Neutrophil (primary cell): ENCODE measurements around the gene ANKRD28.

Source experiments
- H3K27ac ChIP-seq: fragments of 200-600 bp; sonication (generic); 2 replicates; pipeline ENCODE4 v1.5.1; 2016; ENCODE audit warnings: mild to moderate bottlenecking, moderate library complexity
- H3K27me3 ChIP-seq: fragments of 200-600 bp; sonication (generic); 2 replicates; pipeline ENCODE4 v1.6.0; 2016; ENCODE audit warnings: mild to moderate bottlenecking
- H3K36me3 ChIP-seq: fragments of 200-600 bp; sonication (generic); 2 replicates; pipeline ENCODE4 v1.5.1; 2017
- H3K4me1 ChIP-seq, 2 experiments: fragments of 200-600 bp in 1 of 2; sonication (generic) in 1 of 2; 1 replicate in 1 of 2; 2 replicates in 1 of 2; pipeline versions ENCODE4 v1.5.1 to v1.6.1; 2013 to 2016; ENCODE audit warnings: low read depth in 1 of 2, low read length in 1 of 2, mild to moderate bottlenecking in 1 of 2, moderate library complexity in 1 of 2; ENCODE audit not compliant: control insufficient read depth in 1 of 2, insufficient read depth in 1 of 2
- H3K4me3 ChIP-seq, 2 experiments: fragments of 200-600 bp in 1 of 2; sonication (generic) in 1 of 2; 1 replicate in 1 of 2; 2 replicates in 1 of 2; pipeline ENCODE4 v1.5.1; 2013 to 2016; ENCODE audit warnings: low read depth in 1 of 2, low read length in 1 of 2, mild to moderate bottlenecking in 1 of 2, moderate library complexity in 1 of 2
- H3K9me3 ChIP-seq: fragments of 200-600 bp; sonication (generic); 2 replicates; pipeline ENCODE4 v1.5.1; 2016
- CTCF ChIP-seq: fragments of 200-600 bp; sonication (generic); IDR thresholded peaks from 2 replicates; pipeline ENCODE4 v1.5.1; 2016; ENCODE audit warnings: antibody characterized with exemption

ANKRD28 gene

GRCh38 chr3:15634671-15635070, 163.1 kb downstream of the ANKRD28 start:
- no peak overlapping the region for H3K27ac ChIP-seq
- no peaks in the 10 kb centered on the region for H3K27me3 ChIP-seq
- H3K9me3 ChIP-seq: no peaks in the 10 kb centered on the region
- TF ChIP-seq CTCF: no peak
- no peak overlapping the region for H3K4me3 ChIP-seq
- H3K4me1 ChIP-seq: peaks cover 8 to 17% of the 10 kb centered on the region in 2 experiments
- H3K36me3 ChIP-seq: peaks cover 11% of the 10 kb centered on the region

GRCh38 chr3:15633766-15634598, 163.8 kb downstream of the ANKRD28 start:
- Histone ChIP-seq H3K4me3 (no peak overlapping the region), H3K36me3 (peaks cover 11% of the 10 kb centered on the region), H3K4me1 (peaks cover 8 to 17% of the 10 kb centered on the region in 2 experiments), H3K9me3 (no peaks in the 10 kb centered on the region), H3K27ac (no peak overlapping the region), H3K27me3 (no peaks in the 10 kb centered on the region)
- TF ChIP-seq CTCF: no peak

GRCh38 chr3:15633159-15633558, 164.6 kb downstream of the ANKRD28 start:
- no peaks in the 10 kb centered on the region for H3K27me3 ChIP-seq
- H3K9me3 ChIP-seq: no peaks in the 10 kb centered on the region
- H3K4me3 ChIP-seq: no peak overlapping the region
- H3K36me3 ChIP-seq: peaks cover 5% of the 10 kb centered on the region
- H3K27ac ChIP-seq: no peak overlapping the region
- H3K4me1 ChIP-seq: peaks cover 8 to 17% of the 10 kb centered on the region in 2 experiments
- no peak for TF ChIP-seq CTCF

GRCh38 chr3:15632212-15632580, 165.6 kb downstream of the ANKRD28 start:
- H3K4me3 ChIP-seq: no peak overlapping the region
- peaks cover 5% of the 10 kb centered on the region for H3K36me3 ChIP-seq
- no peak overlapping the region for H3K27ac ChIP-seq
- no peak for TF ChIP-seq CTCF
- no peaks in the 10 kb centered on the region for H3K27me3 ChIP-seq
- H3K4me1 ChIP-seq: peaks cover 8 to 16% of the 10 kb centered on the region in 2 experiments
- no peaks in the 10 kb centered on the region for H3K9me3 ChIP-seq

- Histone ChIP-seq H3K9me3 (no peaks in the 10 kb centered on the region), H3K27me3 (no peaks in the 10 kb centered on the region), H3K27ac (no peak overlapping the region), H3K4me3 (no peak overlapping the region), H3K4me1 (peaks cover 4 to 11% of the 10 kb centered on the region in 2 experiments), H3K36me3 (peaks cover 5% of the 10 kb centered on the region)
- no peak for TF ChIP-seq CTCF
Observed at GRCh38 chr3:15631426-15632211, 166.2 kb downstream of the ANKRD28 start.
